Muscle layer of duodenum (tissue), 2 donors: ENCODE data around the gene KLF7.

ENCODE experiments used
- H3K27ac ChIP-seq: one replicate; pipeline ENCODE4 v1.7.0; 2013; ENCODE audit warnings: mild to moderate bottlenecking, low read length
- H3K27me3 ChIP-seq: one replicate; pipeline ENCODE4 v1.7.0; 2013; ENCODE audit warnings: low read depth, mild to moderate bottlenecking, control low read depth, low read length
- H3K36me3 ChIP-seq, 2 donors: one replicate each; pipeline ENCODE4 v1.7.0; 2013; ENCODE audit warnings: low read length in 2 of 2, control low read depth in 1 of 2, mild to moderate bottlenecking in 1 of 2; ENCODE audit not compliant: insufficient read depth in 2 of 2, control insufficient read depth in 1 of 2
- H3K4me1 ChIP-seq, 2 donors: one replicate each; pipeline ENCODE4 v1.7.0; 2013; ENCODE audit warnings: low read length in 2 of 2, mild to moderate bottlenecking in 2 of 2, control low read depth in 1 of 2, moderate library complexity in 1 of 2; ENCODE audit not compliant: insufficient read depth in 2 of 2, control insufficient read depth in 1 of 2
- H3K4me3 ChIP-seq, 2 donors: one replicate each; pipeline ENCODE4 v1.7.0; 2013; ENCODE audit warnings: low read length in 2 of 2, low read depth in 1 of 2, mild to moderate bottlenecking in 1 of 2
- H3K9me3 ChIP-seq, 2 donors: one replicate each; pipeline ENCODE4 v1.7.0; 2013; ENCODE audit warnings: low read length in 2 of 2, control low read depth in 1 of 2, mild to moderate bottlenecking in 1 of 2; ENCODE audit not compliant: control insufficient read depth in 1 of 2
- donor health status: healthy.

Gene KLF7

DNA sequence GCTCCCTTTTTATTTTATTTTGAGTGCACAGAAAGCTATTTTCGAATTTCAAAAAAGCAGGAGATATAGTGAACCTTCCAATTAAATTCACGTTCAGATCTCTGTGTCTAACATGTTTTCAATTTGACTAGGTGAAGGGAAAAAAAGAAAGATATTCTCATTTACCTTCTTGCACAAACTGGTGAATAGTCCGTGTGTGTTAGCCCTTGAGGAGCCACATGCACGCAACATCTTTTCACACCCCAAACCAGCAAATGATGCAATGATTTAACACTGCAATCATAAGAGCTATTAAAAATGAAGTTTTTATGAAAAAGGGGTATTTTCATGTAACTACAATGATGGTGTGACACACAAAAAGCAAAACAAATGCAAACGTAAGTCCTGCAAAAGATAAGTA lies 116.6 kb downstream of the KLF7 start:
- H3K4me1 ChIP-seq = no peaks in the 10 kb centered on the region
- no peaks in the 10 kb centered on the region for H3K27me3 ChIP-seq
- H3K4me3 ChIP-seq = no peak overlapping the region
- H3K36me3 ChIP-seq = no peaks in the 10 kb centered on the region
- no peak overlapping the region for H3K27ac ChIP-seq
- no peaks in the 10 kb centered on the region for H3K9me3 ChIP-seq

DNA sequence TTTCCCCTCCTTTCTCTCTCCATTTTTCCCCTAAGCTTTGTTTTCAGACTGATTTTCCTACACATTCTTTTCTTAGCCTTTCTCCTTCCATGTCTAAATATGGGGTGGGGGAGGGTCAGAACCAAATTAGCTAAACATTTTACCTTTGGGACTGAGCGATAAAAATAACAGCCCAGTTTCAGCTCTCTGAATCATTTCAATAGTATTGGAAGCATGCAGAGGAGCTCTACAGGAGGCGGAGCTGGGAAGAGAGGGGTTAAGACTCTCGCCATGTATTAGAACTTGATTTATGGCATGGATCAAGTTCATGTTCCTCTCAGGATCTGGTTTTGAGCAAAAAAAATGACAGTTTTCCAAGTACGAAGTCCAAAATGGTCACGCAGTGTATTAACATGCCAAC lies 117.3 kb downstream of the KLF7 start:
- Histone ChIP-seq H3K27me3 (no peaks in the 10 kb centered on the region), H3K36me3 (no peaks in the 10 kb centered on the region), H3K27ac (no peak overlapping the region), H3K4me3 (no peak overlapping the region), H3K4me1 (no peaks in the 10 kb centered on the region), H3K9me3 (no peaks in the 10 kb centered on the region)

DNA sequence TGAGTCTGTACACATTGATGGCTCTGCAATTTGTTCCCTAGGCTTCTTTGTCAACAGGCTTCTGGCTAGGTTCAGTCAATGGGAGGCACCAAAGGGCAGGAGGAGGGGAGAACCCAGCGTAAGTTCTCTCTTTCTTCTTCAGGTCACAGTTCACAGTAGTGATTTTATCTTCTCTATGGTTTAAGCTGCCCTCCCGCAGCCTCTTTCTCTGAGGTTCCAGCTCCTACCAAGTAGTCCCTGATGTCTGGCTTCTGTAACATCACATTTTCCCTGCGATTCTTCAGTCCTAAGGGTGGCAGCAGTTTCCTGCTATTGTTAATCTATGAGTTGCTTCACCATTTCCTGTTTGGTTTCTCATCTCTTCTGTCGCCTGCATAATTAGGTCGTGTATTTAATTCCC lies 119.0 kb downstream of the KLF7 start:
- Histone ChIP-seq H3K27me3 (no peaks in the 10 kb centered on the region), H3K27ac (no peak overlapping the region), H3K36me3 (no peaks in the 10 kb centered on the region), H3K4me3 (no peak overlapping the region), H3K9me3 (no peaks in the 10 kb centered on the region), H3K4me1 (no peaks in the 10 kb centered on the region)

DNA sequence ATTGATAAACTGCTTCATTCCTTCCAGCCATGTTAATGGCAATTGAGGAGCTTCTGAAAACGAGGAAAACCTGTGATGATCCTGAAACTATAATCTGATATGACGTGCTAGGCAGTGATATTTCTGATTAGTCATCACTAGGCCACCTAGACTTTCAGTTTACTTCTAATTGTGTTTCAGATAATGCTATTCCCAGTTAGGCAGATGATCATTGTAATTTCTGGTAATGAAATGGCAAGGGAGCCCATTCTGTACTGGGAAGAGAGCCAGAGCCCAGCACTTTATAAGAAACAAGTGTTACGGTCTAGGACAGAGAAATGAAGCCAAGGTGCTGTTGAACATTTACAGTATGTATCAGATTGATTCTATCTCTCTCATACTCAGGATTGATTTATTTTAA lies 120.2 kb downstream of the KLF7 start:
- Histone ChIP-seq H3K27me3 (no peaks in the 10 kb centered on the region), H3K9me3 (no peaks in the 10 kb centered on the region), H3K36me3 (no peaks in the 10 kb centered on the region), H3K27ac (no peak overlapping the region), H3K4me1 (peaks cover 0 to 3% of the 10 kb centered on the region in 2 donors), H3K4me3 (no peak overlapping the region)

DNA sequence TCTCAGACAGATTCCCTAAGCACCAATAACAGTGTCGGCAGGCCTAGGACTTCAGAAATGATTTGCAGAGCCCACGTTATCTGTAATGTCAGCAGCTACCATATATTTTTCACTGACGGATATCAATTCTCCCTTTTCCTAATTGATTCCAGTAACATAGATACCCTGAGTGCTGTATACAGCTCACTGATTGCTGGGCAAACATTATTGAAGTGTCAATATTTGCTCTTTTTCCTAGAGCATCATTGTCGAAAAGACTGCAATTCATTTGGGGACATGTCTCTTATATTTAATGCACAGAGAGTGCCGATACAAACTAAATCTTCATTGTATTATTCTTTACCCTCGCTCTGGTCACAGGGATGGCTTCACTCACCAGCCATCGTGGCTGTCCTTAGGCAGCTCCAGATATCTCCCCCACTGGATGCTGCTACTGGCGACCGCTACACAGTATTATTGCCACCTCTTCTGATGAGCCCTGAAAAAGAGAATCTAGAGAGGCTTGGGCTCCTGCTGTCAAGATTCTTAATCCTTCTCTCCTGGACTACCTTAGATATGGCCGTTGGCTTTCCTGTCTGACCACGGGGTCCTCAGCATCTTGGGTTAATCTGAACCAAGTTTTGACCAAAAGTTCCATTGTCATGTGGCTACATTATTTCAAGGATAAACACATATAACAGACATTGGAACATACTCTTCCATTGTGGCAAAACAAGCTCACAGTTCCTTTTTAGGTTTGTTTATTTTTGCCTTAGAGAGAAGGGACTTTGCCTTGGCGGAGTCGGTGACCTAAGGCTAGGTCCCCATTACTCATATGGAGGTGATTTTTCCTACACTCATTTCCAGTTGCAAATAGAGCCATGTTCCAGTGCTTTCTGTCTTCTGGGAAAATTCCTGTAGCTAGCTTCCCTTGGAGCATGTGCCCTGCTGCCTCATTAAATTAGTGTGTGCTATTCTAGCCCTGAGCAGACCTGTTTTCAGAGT lies 121.1 kb downstream of the KLF7 start:
- Histone ChIP-seq H3K36me3 (no peaks in the 10 kb centered on the region), H3K4me1 (peaks cover 0 to 3% of the 10 kb centered on the region in 2 donors), H3K4me3 (no peak overlapping the region), H3K27ac (no peak overlapping the region), H3K27me3 (no peaks in the 10 kb centered on the region), H3K9me3 (no peaks in the 10 kb centered on the region)

DNA sequence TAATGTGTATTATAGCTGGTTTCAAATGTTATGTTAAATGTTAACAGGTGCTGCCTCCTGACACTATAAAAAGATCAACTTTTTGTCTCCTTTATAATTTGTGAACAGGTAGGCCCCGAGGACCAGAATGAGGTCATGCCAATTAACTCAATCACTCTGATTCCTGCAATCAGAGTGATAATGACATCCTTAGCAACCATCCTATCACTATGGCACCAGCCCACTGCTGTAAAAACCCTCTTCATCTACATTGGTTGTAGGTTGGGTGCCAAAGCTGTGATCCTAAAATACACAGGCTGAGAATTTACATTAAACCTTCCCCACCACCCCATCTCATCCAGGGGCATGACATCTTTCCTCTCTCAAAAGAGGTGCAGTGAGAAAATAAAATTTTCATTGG lies 122.9 kb downstream of the KLF7 start:
- no peaks in the 10 kb centered on the region for H3K27me3 ChIP-seq
- H3K4me3 ChIP-seq = no peak overlapping the region
- peaks cover 0 to 3% of the 10 kb centered on the region in 2 donors for H3K4me1 ChIP-seq
- no peaks in the 10 kb centered on the region for H3K9me3 ChIP-seq
- H3K27ac ChIP-seq = no peak overlapping the region
- H3K36me3 ChIP-seq = no peaks in the 10 kb centered on the region

DNA sequence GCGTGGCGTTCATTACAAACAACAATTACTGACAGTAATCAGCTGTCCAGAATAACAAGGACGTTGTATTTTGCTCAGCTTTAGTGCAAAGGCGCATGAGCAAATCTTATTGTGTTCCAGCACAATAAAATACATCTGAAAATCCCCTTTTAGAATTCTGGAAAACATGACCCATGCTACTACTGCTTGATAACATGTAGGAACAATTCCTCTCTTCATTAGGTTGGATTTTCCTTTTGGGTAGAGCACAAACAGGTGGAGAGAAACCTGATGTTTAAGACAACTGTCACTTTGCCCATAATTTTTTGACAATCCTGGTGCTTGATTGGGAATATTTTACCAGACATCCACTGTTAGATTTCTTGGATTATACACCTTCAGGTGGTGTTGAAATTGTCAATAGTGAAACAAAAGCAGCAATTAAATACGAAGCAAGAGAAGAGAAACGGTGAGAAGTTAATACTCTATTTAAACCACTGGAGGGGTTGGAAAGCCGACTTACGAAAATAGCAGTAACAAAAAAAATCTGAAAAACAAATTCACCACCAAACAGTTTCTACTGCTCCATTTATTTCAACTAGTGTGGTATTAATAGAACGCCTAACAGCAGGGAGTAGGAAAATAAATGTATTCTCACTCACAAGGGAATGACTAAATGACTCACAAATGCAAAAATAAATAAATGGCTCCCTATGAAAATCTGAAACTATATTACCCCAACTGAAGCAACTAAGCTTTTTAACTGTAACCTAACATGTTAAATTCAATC lies 123.8 kb downstream of the KLF7 start:
- H3K36me3 ChIP-seq = no peaks in the 10 kb centered on the region
- no peak overlapping the region for H3K27ac ChIP-seq
- no peaks in the 10 kb centered on the region for H3K9me3 ChIP-seq
- H3K4me1 ChIP-seq = peaks cover 0 to 3% of the 10 kb centered on the region in 2 donors
- H3K27me3 ChIP-seq = no peaks in the 10 kb centered on the region
- peak overlapping the region; percentile 14 to 17 for H3K4me3 ChIP-seq

DNA sequence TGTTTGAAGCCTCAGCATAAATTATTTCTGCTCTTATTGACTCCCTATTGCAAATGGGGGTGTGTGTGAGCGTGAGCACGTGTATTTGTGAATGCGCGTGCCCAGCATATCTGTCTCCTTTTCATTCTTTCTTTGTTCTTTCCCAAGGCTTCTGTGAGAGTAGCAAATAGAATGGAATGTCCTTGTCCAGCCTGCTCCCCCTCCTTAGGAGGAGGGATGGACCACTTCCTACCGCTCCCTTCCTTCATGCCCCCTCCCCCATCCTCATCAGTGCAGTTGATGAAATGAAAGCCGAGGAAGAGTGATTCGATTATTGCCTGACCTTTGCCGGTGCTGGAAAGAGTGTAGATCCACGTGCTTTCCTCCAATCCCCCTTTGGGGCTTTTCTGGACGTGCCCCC lies 124.5 kb downstream of the KLF7 start:
- Histone ChIP-seq H3K36me3 (no peaks in the 10 kb centered on the region), H3K4me1 (peaks cover 0 to 3% of the 10 kb centered on the region in 2 donors), H3K27ac (no peak overlapping the region), H3K9me3 (no peaks in the 10 kb centered on the region), H3K27me3 (no peaks in the 10 kb centered on the region), H3K4me3 (peak overlapping the region; percentile 15 to 28)

DNA sequence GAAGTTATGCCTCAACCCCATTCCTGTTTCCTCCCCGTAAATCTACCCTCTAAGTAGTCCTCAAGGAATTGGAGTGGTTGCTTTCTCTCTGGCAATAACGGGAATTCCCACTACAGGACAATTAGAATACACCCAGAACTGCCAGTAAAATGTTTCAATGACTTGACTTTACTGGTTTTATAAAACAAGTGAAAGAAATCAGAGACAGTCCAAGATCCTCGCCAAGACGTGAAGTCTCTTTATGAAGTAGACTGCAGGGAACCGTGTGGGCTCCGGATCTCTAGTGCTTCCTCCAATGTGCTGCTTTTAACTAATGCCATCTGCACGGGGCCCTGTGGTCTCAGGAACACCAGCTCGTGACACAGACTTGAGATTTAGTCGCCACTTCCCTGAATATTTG lies 125.1 kb downstream of the KLF7 start:
- no peaks in the 10 kb centered on the region for H3K27me3 ChIP-seq
- H3K27ac ChIP-seq = no peak overlapping the region
- no peaks in the 10 kb centered on the region for H3K36me3 ChIP-seq
- no peak overlapping the region for H3K4me3 ChIP-seq
- H3K4me1 ChIP-seq = peaks cover 0 to 3% of the 10 kb centered on the region in 2 donors
- no peaks in the 10 kb centered on the region for H3K9me3 ChIP-seq

DNA sequence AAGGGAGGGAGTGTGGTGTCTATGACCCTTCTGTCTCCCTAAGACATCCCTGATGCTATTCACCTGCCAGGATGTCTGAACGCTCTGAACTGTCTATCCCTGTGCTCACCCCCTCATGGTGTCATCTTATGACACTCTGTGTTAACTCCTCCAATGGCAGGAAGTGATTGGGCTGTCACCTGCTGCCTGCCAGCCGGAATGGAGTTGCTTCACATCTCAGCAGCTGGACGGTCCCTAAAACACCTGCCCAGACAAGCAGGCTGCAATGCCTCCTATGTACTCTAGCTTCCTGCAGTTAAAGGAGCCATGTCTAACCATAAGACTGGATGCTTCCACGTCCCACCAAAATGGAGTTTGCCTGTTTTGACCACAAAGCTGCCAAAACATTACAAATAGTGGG lies 126.5 kb downstream of the KLF7 start:
- Histone ChIP-seq H3K36me3 (no peaks in the 10 kb centered on the region), H3K4me1 (peaks cover 0 to 3% of the 10 kb centered on the region in 2 donors), H3K27me3 (no peaks in the 10 kb centered on the region), H3K4me3 (no peak overlapping the region), H3K9me3 (no peaks in the 10 kb centered on the region), H3K27ac (no peak overlapping the region)

DNA sequence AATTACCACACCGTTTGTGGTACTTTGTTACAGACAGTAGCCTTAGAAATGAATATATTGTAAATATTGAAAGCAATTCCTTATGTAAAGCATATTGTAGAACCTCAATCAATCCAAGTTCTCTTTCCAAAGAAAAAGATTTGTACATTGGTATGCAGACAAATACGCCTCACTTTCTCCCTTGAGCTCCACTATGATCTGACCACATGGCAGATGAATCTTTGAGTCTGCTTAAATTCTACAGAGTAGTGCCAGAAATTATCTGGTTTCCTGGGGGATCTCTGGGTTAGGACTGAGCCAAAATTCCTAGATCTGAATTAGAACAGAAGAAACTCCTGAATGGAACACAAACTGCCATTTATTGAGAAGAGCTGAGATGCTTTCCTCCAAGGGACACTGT lies 127.4 kb downstream of the KLF7 start:
- no peaks in the 10 kb centered on the region for H3K27me3 ChIP-seq
- H3K4me3 ChIP-seq = no peak overlapping the region
- peaks cover 0 to 3% of the 10 kb centered on the region in 2 donors for H3K4me1 ChIP-seq
- H3K27ac ChIP-seq = no peak overlapping the region
- H3K9me3 ChIP-seq = peaks cover 0 to 7% of the 10 kb centered on the region in 2 donors
- H3K36me3 ChIP-seq = no peaks in the 10 kb centered on the region
